Gastroesophageal sphincter (tissue), 4 donors: Measurements from ENCODE around the gene CFAP77. TPM values are rescaled to one million over a fixed set of nuclear protein-coding genes. Genes with fewer than 3 reads are reported as not detected.

Experiments
- ATAC-seq: fragments of 150-250 bp; one replicate; pipeline ENCODE4 v1.9.1; 2016; ENCODE audit warnings: mild to moderate bottlenecking, moderate library complexity
- H3K27ac ChIP-seq, 4 donors: fragments of 200-600 bp; sonication (generic) in 3 of 4; 1 replicate in 3 of 4; 2 replicates in 1 of 4; pipeline ENCODE4 v1.5.1; 2016 to 2019
- H3K27me3 ChIP-seq: fragments of 200-600 bp; sonication (generic); one replicate; pipeline ENCODE4 v1.5.1; 2019
- H3K36me3 ChIP-seq, 2 donors: fragments of 200-600 bp; sonication (generic); one replicate each; pipeline ENCODE4 v1.5.1; 2019; ENCODE audit warnings: control low read depth in 1 of 2
- H3K4me1 ChIP-seq, 3 donors: fragments of 200-600 bp; sonication (generic); 1 replicate in 2 of 3; 2 replicates in 1 of 3; pipeline ENCODE4 v1.5.1; 2016 to 2019; ENCODE audit warnings: control low read depth in 2 of 3
- H3K4me3 ChIP-seq, 2 donors: fragments of 200-600 bp; sonication (generic); one replicate each; pipeline ENCODE4 v1.5.1; 2019; ENCODE audit warnings: mild to moderate bottlenecking in 1 of 2, moderate library complexity in 1 of 2
- H3K9me3 ChIP-seq, 3 donors: fragments of 200-600 bp; sonication (generic); one replicate each; pipeline ENCODE4 v1.5.1; 2017 to 2019; ENCODE audit warnings: control low read depth in 2 of 3
- CTCF ChIP-seq, 4 experiments: fragments of 200-600 bp in 2 of 4; fragments of 450-650 bp in 2 of 4; sonication (generic) in 1 of 4; IDR thresholded peaks; one replicate each; pipeline ENCODE4 v1.5.1; 2017 to 2019; ENCODE audit warnings: antibody characterized with exemption in 4 of 4, mild to moderate bottlenecking in 2 of 4, moderate library complexity in 2 of 4
- EP300 ChIP-seq: sonication (generic); formaldehyde crosslinking; IDR thresholded peaks from one replicate; pipeline ENCODE4 v1.6.1; 2017; ENCODE audit warnings: antibody characterized with exemption, mild to moderate bottlenecking
- POLR2A ChIP-seq, 2 donors: fragments of 450-650 bp; IDR thresholded peaks; one replicate each; pipeline ENCODE4 v1.6.1; 2017; ENCODE audit warnings: antibody characterized with exemption in 2 of 2, mild to moderate bottlenecking in 2 of 2, moderate library complexity in 1 of 2
- POLR2AphosphoS5 ChIP-seq: sonication (generic); formaldehyde crosslinking; IDR thresholded peaks from one replicate; pipeline ENCODE4 v1.6.1; 2017; ENCODE audit warnings: antibody characterized with exemption
- WGBS, 2 donors: methylation state at CpG; one replicate each; pipeline ENCODE4 v1.1.5; 2018; ENCODE audit warnings: low coverage in 1 of 2; 5-methylcytosine and 5-hydroxymethylcytosine counted together
- total RNA-seq, 4 donors: library from RNA; depleted of rRNA; stranded (reverse); fragments of >200 nt; gene quantifications; one replicate each; pipeline ENCODE4 v1.1.0, GENCODE V29; 2016

The CFAP77 gene
- total RNA-seq, 4 donors from 2014 or later = not detected

DNA sequence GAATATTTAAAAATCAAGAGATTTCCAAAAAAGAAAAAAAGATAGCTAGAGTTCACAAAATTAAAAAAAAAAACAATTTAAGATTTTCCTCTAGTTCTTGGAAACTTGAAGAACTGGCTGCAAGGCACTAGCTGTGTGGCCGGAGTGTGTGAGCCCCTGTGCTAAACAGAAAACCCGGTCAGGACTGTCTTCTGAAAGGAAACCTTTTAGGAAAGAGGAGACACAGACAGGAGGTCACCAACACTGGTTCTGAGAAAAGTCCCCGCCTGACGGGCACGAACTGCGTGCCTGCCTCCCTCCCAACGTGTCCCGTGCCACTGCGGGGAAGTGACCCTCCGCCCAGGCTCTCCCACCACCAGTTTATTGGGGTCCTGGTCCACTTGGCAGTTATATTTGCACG, 18.6 kb upstream of the CFAP77 start:
- no peak for ATAC-seq

GRCh38 chr9:132395560-132395959, 14.5 kb upstream of the CFAP77 start:
- no peak for ATAC-seq
- no peaks in the 10 kb centered on the region for H3K4me1 ChIP-seq
- 70 to 86% methylated on average over 9 to 11 of the region's 11 CpGs for WGBS, 2 donors
- no peaks in the 10 kb centered on the region for H3K27me3 ChIP-seq
- no peak overlapping the region for H3K27ac ChIP-seq
- H3K9me3 ChIP-seq = no peaks in the 10 kb centered on the region
- peaks cover 0 to 99% of the 10 kb centered on the region in 2 donors for H3K36me3 ChIP-seq
- no peak for TF ChIP-seq CTCF (IDR thresholded peaks at IDR 0.05)
- no peak for TF ChIP-seq POLR2AphosphoS5
- no peak for TF ChIP-seq EP300
- H3K4me3 ChIP-seq = no peak overlapping the region

More for the DNA sequence above, 18.6 kb upstream of the CFAP77 start:
- Histone ChIP-seq H3K4me1 (no peaks in the 10 kb centered on the region), H3K4me3 (no peak overlapping the region), H3K9me3 (no peaks in the 10 kb centered on the region), H3K27ac (no peak overlapping the region), H3K36me3 (peaks cover 0 to 99% of the 10 kb centered on the region in 2 donors), H3K27me3 (no peaks in the 10 kb centered on the region)
- TF ChIP-seq EP300 (no peak), CTCF (IDR thresholded peaks at IDR 0.05) (no peak), POLR2AphosphoS5 (no peak)
- WGBS, 2 donors = 76 to 80% methylated on average over 2 to 4 of the region's 11 CpGs

- Histone ChIP-seq H3K36me3 (peaks cover 0 to 71% of the 10 kb centered on the region in 2 donors), H3K4me3 (no peak overlapping the region), H3K9me3 (no peaks in the 10 kb centered on the region), H3K4me1 (peaks cover 0 to 24% (median 10%) of the 10 kb centered on the region in 3 donors), H3K27me3 (no peaks in the 10 kb centered on the region), H3K27ac (no peak overlapping the region)
- TF ChIP-seq POLR2A (IDR thresholded peaks at IDR 0.05) (no peak), EP300 (no peak), CTCF (IDR thresholded peaks at IDR 0.05) (no peak), POLR2AphosphoS5 (no peak)
- 83 to 91% methylated on average over 4 of the region's 4 CpGs for WGBS, 2 donors
- no peak for ATAC-seq
Measured at GRCh38 chr9:132401824-132402223, 8.2 kb upstream of the CFAP77 start.

DNA sequence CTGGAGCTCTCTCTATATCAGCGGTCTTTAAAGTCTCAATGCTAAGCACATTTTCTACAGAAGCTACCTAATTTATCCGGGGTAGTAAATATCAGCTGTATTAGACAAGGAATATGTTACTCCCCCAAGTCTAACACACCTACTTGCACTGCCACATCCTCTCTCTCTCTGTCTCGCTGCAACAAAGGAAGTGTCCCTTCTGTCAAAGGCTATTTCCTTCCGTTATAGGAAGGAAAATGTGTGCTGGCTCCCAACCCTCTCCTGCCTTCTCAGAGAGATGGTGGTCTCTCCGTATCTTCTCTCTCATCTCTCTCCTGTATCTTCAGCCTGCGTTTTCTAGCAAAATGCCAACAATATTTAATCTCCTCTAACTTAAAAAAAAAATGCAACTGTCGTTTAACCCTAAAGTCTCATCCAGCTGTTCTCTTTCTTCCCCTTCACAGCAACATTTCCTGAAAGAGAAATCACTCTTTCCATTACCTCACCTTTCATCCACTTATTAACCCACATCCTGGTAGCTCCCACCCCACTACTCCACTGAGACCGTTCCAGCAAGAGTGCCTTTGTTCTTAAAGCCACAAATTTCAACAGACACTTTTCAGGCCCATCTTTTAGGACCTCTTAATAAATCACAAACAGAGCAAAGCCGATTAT, 5.7 kb upstream of the CFAP77 start:
- Histone ChIP-seq H3K9me3 (no peaks in the 10 kb centered on the region), H3K27me3 (peaks cover 3% of the 10 kb centered on the region), H3K4me3 (no peak overlapping the region), H3K4me1 (peaks cover 0 to 30% (median 14%) of the 10 kb centered on the region in 3 donors), H3K36me3 (peaks cover 0 to 45% of the 10 kb centered on the region in 2 donors), H3K27ac (no peak overlapping the region)
- 48 to 55% methylated on average over 9 of the region's 9 CpGs for WGBS, 2 donors
- no peak for ATAC-seq
- no peak for TF ChIP-seq POLR2A (IDR thresholded peaks at IDR 0.05)
- no peak for TF ChIP-seq POLR2AphosphoS5
- TF ChIP-seq CTCF (IDR thresholded peaks at IDR 0.05) = no peak
- TF ChIP-seq EP300 = no peak

DNA sequence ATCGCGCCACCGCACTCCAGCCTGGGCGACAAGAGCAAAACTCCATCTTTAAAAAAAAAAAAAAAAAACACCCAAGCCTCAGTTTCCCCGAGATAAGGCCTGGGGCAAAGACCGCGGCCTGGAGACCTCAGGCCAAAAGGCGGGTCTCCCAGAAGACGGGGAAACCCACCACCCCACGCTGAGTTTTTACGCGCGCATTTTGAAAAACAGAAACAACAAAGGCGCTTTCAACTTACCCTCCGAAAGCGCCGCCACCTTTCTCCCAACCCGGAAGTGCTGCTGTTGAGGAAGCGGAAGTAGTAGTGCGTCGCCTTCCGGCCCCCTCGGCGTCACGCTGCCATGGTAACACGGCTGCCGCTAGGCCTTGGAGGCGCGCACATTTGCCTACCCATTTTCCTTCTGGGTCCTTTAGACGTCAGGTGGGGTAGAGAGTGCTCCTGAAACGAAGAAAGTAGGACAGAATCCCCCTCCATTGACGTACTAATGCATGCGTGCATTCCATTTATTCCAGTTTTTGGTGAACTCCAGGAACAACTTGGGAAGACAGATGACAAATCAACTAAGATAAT, 3.4 kb upstream of the CFAP77 start, which contains the start of gene TTF1:
Gene TTF1, minus strand, starts transcription at position 287 of the 569 bp plus-strand sequence. CDS start 4,019 bp downstream, outside the sequence.
- TF ChIP-seq EP300 (no peak), POLR2A (IDR thresholded peaks at IDR 0.05) (peak in 1 of 2 donors; percentile 13), POLR2AphosphoS5 (peak; percentile 61)
- peaks cover 26% of the 10 kb centered on the region for H3K27me3 ChIP-seq
- peak within 1 kb of the TSS; percentile 76 to 81 for H3K4me3 ChIP-seq
- 0 to 1% methylated on average over 1 to 17 of the region's 33 CpGs for WGBS, 2 donors
- H3K9me3 ChIP-seq = no peaks in the 10 kb centered on the region
- H3K27ac ChIP-seq = peak within 1 kb of the TSS in 3 of 4 donors; percentile 7 to 70 (median 41)
- H3K36me3 ChIP-seq = peaks cover 0 to 22% of the 10 kb centered on the region in 2 donors
- ATAC-seq = peak; percentile 90
- H3K4me1 ChIP-seq = peaks cover 0 to 52% (median 20%) of the 10 kb centered on the region in 3 donors
